GM19397 (cell line): ENCODE measurements around the gene IFT25.
"Not testable (repeated sequence)": the region's sequence is repeated elsewhere in the genome, so short reads cannot be mapped to it uniquely, and the experiment has no call there.

Experiments
- ATAC-seq: cut with Tn5 transposase; IDR thresholded peaks from one replicate; pipeline ENCODE4 v1.9.1; 2021; ENCODE audit warnings: mild to moderate bottlenecking, moderate library complexity; ENCODE audit not compliant: unreplicated experiment

IFT25 gene

GRCh38 chr1:53889304-53890298 is 55.9 kb downstream of the IFT25 start, which contains the start of gene YIPF1:
Gene YIPF1 (minus strand): TSS chr1:53889797. CDS start chr1:53888937, 860 bp downstream.
- ATAC-seq: peak; percentile 90

GRCh38 chr1:53888681-53889080 is 56.8 kb downstream of the IFT25 start:
- ATAC-seq: no peak

GRCh38 chr1:53883600-53883999 is 61.9 kb downstream of the IFT25 start:
- not testable (repeated sequence) for ATAC-seq

- not testable (repeated sequence) for ATAC-seq
Measured at GRCh38 chr1:53881853-53882252, 63.6 kb downstream of the IFT25 start.

- ATAC-seq: no peak
Measured at GRCh38 chr1:53878492-53879105, 66.9 kb downstream of the IFT25 start.

GRCh38 chr1:53875150-53875549 is 70.3 kb downstream of the IFT25 start:
- ATAC-seq: not testable (repeated sequence)

- ATAC-seq: no peak
Measured at GRCh38 chr1:53871773-53872484, 73.6 kb downstream of the IFT25 start.
